ENCODE data around the gene MARK2. TPM values are rescaled to one million over a fixed set of nuclear protein-coding genes. Genes with fewer than 3 reads are reported as not detected.

Gene MARK2
- total RNA-seq, 4 donors from 2014 or later = 78.3 to 87.2 (median 81.2) TPM

DNA sequence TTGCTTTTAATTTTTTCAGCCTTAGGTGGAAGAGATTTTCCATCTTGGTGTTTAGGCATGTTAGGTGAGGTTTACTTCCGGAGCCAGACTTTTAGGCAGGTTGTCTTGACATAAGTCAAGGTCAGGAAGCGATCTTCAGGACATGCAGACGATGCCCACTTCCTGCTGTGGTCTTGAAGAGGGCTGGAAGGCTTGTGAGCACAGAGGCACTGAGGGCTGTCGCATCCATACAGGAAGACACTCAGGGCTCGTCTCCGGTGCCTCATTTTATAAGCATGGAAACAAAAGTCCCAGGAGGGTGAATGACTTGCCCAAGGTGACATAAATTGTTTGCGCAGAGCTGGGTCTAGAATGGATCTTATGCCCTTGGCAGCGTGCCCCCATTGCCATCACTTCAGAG, 30.8 kb downstream of the MARK2 start:
- no peak for TF ChIP-seq CTCF (IDR thresholded peaks at IDR 0.05)
- no peak for TF ChIP-seq POLR2A (IDR thresholded peaks at IDR 0.05)
- H3K4me3 ChIP-seq (ENCODE audit: low read depth, poor library complexity, severe bottlenecking) = no peak overlapping the region
- WGBS, 2 donors = 45 to 56% methylated on average over 8 of the region's 8 CpGs
- DNase-seq (ENCODE audit: low spot score in 2 of 2) = no peak
- intact Hi-C loops (cut with DNase I; ENCODE audit: low total_unique reads) = no loop called here

- 46 to 48% methylated on average over 14 of the region's 14 CpGs for WGBS, 2 donors
- H3K4me3 ChIP-seq (ENCODE audit: low read depth, poor library complexity, severe bottlenecking) = no peak overlapping the region
- intact Hi-C loops (cut with DNase I; ENCODE audit: low total_unique reads) = no loop called here
- DNase-seq (ENCODE audit: low spot score in 2 of 2) = no peak
- TF ChIP-seq CTCF (IDR thresholded peaks at IDR 0.05) (no peak), POLR2A (IDR thresholded peaks at IDR 0.05) (no peak)
Observed at GRCh38 chr11:63870351-63871140, 31.6 kb downstream of the MARK2 start.

GRCh38 chr11:63871962-63872799, 33.3 kb downstream of the MARK2 start:
- H3K4me3 ChIP-seq (ENCODE audit: low read depth, poor library complexity, severe bottlenecking) = no peak overlapping the region
- no peak for TF ChIP-seq POLR2A (IDR thresholded peaks at IDR 0.05)
- no peak for TF ChIP-seq CTCF (IDR thresholded peaks at IDR 0.05)
- intact Hi-C loops (cut with DNase I; ENCODE audit: low total_unique reads) = no loop called here
- peak; percentile 89 to 94 for DNase-seq (ENCODE audit: low spot score in 2 of 2)
- WGBS, 2 donors = 13 to 17% methylated on average over 11 of the region's 11 CpGs

GRCh38 chr11:63872800-63873197, 33.9 kb downstream of the MARK2 start:
- no peak overlapping the region for H3K4me3 ChIP-seq (ENCODE audit: low read depth, poor library complexity, severe bottlenecking)
- TF ChIP-seq CTCF (IDR thresholded peaks at IDR 0.05) (no peak), POLR2A (IDR thresholded peaks at IDR 0.05) (no peak)
- intact Hi-C loops (cut with DNase I; ENCODE audit: low total_unique reads) = no loop called here
- WGBS, 2 donors = 18 to 51% methylated on average over 4 to 5 of the region's 5 CpGs
- no peak for DNase-seq (ENCODE audit: low spot score in 2 of 2)

GRCh38 chr11:63873311-63873710, 34.4 kb downstream of the MARK2 start:
- TF ChIP-seq POLR2A (IDR thresholded peaks at IDR 0.05) = no peak
- TF ChIP-seq CTCF (IDR thresholded peaks at IDR 0.05) = no peak
- intact Hi-C loops (cut with DNase I; ENCODE audit: low total_unique reads) = no loop called here
- 63 to 73% methylated on average over 5 of the region's 5 CpGs for WGBS, 2 donors
- DNase-seq (ENCODE audit: low spot score in 2 of 2) = no peak
- no peak overlapping the region for H3K4me3 ChIP-seq (ENCODE audit: low read depth, poor library complexity, severe bottlenecking)
